ENCODE data around the gene REEP3.
"Not testable (repeated sequence)": the region's sequence is repeated elsewhere in the genome, so short reads cannot be mapped to it uniquely, and the experiment has no call there.

DNA sequence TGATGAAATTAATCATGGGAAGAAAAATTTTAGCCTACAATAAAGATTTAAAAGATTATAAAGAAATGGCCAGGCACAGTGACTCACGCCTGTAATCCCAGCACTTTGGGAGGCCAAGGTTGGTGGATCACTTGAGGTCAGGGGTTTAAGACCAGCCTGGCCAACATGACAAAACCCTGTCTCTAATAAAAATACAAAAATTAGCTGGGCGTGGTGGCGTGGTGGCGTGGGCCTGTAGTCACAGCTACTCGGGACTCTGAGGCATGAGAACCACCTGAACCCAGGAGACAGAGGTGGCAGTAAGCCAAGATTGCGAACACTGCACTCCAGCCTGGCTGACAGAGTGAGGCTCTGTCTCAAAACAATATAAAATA lies 28.9 kb upstream of the REEP3 start:
- TF ChIP-seq, protein P1, sequence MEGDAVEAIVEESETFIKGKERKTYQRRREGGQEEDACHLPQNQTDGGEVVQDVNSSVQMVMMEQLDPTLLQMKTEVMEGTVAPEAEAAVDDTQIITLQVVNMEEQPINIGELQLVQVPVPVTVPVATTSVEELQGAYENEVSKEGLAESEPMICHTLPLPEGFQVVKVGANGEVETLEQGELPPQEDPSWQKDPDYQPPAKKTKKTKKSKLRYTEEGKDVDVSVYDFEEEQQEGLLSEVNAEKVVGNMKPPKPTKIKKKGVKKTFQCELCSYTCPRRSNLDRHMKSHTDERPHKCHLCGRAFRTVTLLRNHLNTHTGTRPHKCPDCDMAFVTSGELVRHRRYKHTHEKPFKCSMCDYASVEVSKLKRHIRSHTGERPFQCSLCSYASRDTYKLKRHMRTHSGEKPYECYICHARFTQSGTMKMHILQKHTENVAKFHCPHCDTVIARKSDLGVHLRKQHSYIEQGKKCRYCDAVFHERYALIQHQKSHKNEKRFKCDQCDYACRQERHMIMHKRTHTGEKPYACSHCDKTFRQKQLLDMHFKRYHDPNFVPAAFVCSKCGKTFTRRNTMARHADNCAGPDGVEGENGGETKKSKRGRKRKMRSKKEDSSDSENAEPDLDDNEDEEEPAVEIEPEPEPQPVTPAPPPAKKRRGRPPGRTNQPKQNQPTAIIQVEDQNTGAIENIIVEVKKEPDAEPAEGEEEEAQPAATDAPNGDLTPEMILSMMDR (conservative IDR thresholded peaks at IDR 0.05; ENCODE audit: low read depth, low read length) = not testable (repeated sequence)
- TF ChIP-seq RFX5 (IDR thresholded peaks at IDR 0.05; ENCODE audit: low read depth, low read length); POLR2A (IDR thresholded peaks at IDR 0.05; ENCODE audit: low read depth, low read length); ELK1 (IDR thresholded peaks at IDR 0.05; ENCODE audit: borderline replicate concordance, low read depth, low read length); RCOR1 (IDR thresholded peaks at IDR 0.05; ENCODE audit: insufficient replicate concordance, low read length); MAFK (IDR thresholded peaks at IDR 0.05; ENCODE audit: low read depth, low read length); FOS (IDR thresholded peaks at IDR 0.05; ENCODE audit: low read depth, low read length); CEBPB (IDR thresholded peaks at IDR 0.05; ENCODE audit: low read depth, low read length): not testable (repeated sequence)
- TF ChIP-seq, protein P2, sequence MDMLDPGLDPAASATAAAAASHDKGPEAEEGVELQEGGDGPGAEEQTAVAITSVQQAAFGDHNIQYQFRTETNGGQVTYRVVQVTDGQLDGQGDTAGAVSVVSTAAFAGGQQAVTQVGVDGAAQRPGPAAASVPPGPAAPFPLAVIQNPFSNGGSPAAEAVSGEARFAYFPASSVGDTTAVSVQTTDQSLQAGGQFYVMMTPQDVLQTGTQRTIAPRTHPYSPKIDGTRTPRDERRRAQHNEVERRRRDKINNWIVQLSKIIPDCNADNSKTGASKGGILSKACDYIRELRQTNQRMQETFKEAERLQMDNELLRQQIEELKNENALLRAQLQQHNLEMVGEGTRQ (IDR thresholded peaks at IDR 0.05; ENCODE audit: low read depth, low read length) = not testable (repeated sequence)

Data from IMR-90 (cell line).